NCI-H1048 (cell line): Measurements from ENCODE around the gene YAF2.
"Not testable (repeated sequence)": the region's sequence is repeated elsewhere in the genome, so short reads cannot be mapped to it uniquely, and the experiment has no call there.

Experiments
- DNase-seq: peaks from one replicate; lab custom pipeline; 2025; lab: John Stamatoyannopoulos, UW

The YAF2 gene

DNA sequence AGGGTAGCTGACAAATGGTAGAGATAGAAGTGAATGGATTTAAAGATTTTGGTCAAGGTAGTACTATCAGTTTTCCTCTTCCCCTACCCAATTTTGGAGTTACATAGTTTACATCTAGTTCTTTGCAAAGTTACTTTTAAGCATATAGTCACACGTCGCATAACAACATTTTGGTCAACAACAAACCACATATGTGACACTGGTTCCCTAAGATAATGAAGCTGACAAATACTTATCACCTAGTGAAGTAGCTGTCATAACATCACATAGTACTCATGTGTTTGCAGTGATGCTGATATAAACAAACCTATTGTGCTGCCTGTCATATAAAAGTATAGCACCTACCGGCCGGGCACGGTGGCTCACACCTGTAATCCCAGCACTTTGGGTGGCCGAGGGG is 45.4 kb downstream of the YAF2 start:
- DNase-seq, result no peak

DNA sequence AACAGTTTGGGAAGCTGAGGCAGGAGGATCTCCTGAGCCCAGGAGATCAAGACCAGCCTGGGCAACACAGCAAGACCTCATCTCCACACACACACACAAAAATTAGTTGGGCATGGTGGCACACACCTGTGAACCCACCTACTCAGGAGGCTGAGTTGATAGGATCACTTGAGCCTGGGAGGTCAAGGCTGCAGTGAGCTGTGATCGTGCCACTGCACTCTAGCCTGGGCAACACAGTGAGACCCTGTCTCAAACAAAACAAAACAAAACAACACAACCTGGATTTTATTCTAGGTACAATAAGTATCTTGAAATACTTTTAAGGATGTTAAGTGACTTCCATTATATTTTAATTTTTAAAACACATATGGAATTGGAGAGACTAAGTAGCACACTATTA is 45.8 kb downstream of the YAF2 start:
- no peak for DNase-seq

DNA sequence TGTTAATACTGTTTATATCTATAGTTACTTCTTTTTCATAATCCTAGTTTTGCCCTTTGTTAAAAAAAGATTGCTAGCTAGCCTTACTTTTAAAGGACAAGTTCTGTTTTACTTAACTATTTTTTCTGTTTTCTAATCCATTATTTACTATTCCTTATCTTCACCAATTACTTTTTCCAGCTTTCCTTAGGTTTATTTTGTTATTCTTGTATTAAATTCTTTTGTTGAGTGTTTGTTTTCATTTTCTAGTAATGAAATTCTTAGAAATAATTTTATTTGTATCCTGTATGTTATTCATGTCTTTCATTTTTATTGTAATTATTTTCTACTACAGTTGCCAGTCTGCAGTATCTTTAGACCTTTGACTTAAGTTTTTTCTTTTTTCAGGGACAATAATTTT is 47.7 kb downstream of the YAF2 start:
- no peak for DNase-seq

DNA sequence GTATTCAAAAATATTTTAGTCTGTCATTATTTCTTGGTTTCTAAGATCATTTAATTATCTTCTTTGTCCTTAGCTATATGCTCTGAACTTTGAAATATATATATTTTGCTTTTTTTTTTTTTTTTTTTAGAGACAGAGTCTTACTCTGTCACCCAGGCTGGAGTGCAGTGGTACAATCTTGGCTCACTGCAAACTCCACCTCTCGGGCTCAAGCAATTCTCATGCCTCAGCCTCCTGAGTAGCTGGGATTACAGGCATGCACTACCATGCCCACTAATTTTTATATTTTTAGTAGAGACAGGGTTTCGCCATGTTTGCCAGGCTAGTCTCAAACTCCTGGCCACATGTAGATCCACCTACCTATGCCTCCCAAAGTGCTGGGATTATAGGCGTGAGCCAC is 49.8 kb downstream of the YAF2 start:
- not testable (repeated sequence) for DNase-seq

DNA sequence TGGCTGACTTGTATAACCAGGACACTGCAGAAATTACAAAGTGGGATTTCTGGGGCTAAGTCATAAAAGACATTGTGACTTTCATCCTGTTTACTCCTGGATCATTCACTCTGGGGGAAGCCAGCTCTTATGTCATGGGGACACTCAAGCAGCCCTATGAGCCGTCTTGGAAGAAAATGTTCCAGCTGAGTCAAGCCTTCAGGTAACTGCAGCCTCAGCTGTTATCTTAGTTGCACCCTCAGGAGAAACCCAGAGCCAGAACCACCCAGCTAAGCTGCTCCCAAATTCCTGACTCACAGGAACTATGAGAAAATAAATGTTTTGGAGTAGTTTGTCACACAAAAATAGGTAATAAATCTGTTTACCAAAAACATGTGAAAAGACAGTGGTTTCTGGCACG is 50.2 kb downstream of the YAF2 start:
- DNase-seq, result no peak

GRCh38 chr12:42186793-42187192 is 51.3 kb downstream of the YAF2 start:
- no peak for DNase-seq

DNA sequence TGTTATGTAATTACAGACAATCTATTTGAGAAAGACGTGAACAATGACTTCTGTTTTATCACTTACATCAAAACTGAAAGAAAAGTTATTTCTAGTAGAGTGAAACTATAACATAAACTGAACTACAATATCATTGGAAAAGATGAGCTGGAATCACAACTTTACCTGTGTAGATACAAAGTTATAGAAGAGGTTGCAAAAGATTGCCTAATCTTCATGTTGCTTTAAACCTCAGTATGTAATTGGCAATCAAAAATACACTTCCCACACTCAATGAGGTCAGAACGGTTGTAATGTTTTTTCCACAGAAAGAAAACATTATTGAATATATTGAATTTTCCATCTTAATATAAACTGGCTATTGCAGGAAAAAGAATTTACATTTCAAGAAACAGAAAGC is 55.7 kb downstream of the YAF2 start:
- no peak for DNase-seq

DNA sequence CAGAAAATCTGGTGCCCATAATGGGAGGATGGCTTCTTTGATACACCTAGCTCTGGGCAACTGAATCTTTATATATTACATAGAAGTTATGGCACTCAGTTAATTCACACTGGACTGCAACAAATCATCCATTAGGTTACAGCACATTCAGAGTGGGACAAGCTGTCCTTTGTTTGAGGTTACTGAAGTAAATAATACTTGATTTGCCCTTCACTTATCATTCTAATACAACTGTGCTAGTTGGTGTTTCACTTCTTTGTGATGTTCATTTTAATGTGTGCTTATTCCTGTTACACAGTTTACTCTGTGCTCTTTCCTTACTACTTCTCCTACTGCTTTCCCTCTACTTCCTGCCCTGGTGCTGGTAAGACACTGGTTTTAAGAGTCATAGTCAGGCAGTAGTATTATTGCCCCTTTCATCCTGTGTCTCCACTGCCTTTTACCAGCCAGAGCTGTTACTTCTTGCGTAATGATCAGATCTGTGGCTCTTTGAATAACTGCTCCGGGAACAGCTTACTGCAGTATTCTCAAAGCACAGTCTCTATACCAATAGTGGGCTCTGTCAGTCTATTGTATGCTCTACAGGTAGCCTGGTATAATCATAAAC is 57.0 kb downstream of the YAF2 start:
- DNase-seq, result no peak

DNA sequence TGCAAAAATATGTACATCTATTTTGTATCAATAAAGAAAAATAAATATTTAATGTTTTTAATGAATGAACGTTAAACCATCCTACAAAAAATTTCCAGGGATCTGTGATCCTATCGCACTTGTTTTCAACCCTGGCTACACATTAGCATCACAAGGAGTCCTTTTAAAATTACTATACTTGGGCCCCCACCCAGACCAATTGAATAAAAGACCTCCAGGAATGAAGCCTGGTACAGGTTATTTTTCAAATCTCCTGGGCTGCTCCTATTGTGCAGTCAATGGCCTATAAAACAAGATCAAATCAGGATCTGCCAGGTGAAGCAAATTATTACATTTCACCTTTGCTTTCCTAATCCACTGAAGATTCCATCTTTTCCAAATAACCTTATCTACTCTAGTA is 59.9 kb downstream of the YAF2 start:
- DNase-seq, result no peak

- DNase-seq, result no peak
Measured at GRCh38 chr12:42174978-42175377, 63.1 kb downstream of the YAF2 start.

DNA sequence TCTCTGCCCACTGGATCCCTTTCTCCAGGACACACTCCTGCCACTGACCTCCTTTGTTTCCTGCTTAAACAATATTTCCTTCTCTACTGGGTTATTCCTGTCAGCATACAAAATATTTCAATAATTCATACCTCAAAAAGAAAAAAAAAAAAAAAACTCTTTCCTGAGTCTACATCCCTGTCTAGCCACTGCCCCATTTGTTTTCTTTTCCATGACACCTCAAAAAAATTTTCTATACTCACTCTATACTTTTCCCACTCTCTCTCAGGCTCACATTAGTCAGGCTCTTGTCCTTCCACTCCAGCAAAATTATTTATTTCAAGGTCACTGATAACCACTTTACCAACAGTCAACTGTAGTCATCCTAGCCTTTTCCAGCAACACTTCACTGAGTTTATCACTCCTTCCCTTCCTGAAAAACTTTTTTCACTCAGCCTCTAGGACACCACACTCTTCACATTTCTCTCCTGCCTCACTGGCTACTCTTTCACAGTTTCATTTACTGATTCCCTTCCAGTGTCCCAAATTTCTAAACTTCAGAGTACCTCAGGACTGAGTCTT is 64.0 kb downstream of the YAF2 start:
- no peak for DNase-seq

- no peak for DNase-seq
Measured at GRCh38 chr12:42172441-42173210, 65.4 kb downstream of the YAF2 start.

- DNase-seq, result no peak
Measured at GRCh38 chr12:42167711-42168110, 70.3 kb downstream of the YAF2 start.

- no peak for DNase-seq
Measured at GRCh38 chr12:42166501-42166900, 71.5 kb downstream of the YAF2 start.

GRCh38 chr12:42163913-42164312 is 74.1 kb downstream of the YAF2 start:
- DNase-seq, result no peak

DNA sequence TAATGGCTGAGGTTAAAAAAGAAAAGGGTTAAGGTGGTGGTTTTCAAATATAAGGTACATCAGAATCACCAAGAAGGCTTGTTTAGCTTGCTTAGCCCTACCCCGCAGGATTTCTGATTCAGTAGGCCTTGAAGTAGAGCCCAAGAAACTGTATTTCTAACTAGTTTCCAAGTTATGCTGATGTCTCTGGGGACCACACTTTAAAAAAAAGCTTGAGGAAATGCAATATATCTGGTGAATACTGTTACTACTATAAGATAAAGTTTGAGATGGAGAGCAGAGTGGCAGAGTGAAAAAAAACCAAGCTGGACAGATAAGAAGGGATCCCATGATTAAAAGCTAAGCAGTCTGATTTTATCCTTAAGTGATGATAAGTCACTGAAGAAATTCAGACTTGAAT is 75.1 kb downstream of the YAF2 start:
- no peak for DNase-seq

GRCh38 chr12:42162193-42162592 is 75.9 kb downstream of the YAF2 start:
- no peak for DNase-seq

- no peak for DNase-seq
Measured at GRCh38 chr12:42161529-42161928, 76.5 kb downstream of the YAF2 start.

DNA sequence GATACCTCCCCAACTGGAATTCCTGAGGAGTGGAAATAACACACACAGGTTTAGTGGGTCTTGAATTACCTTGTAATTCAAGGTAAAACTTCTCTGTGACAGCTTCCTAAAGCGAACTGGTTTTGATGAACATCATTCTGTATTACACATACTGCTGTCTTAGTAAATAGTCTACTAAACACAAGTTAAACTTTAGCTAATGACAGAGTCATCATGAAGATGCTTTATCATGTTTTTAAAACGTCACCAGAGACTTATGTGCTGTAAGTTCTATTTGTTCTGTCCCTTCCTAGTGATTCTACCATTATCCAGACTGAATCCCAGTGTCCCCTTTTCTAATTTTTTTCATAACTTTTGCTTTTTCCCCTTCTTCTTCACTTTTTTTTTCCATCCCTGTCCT is 81.8 kb downstream of the YAF2 start:
- no peak for DNase-seq

- DNase-seq, result no peak
Measured at GRCh38 chr12:42145552-42146215, 92.4 kb downstream of the YAF2 start.

DNA sequence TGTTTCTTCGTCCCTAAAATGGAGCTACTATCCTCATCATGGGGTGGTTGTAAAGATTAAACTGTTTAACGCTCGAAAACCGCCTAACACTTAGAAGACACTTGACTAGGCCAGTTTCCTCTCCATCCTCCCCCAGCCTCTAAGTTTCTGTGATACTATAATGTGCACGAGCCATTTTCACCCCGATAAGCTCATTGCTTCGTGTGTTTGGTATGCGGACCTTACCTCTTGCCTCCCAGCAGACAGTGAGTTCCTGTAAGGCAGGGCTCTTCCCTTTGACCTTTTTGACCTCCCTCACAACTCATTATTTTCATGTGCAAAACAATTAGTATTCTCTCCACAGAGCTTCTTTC is 92.9 kb downstream of the YAF2 start:
- no peak for DNase-seq

- DNase-seq, result peak; percentile 68
Measured at GRCh38 chr12:42144408-42145196, 93.4 kb downstream of the YAF2 start, which contains the start of gene GXYLT1. Gene GXYLT1, minus strand, starts transcription at chr12:42144874. Its CDS starts 228 bp downstream, at chr12:42144646.

DNA sequence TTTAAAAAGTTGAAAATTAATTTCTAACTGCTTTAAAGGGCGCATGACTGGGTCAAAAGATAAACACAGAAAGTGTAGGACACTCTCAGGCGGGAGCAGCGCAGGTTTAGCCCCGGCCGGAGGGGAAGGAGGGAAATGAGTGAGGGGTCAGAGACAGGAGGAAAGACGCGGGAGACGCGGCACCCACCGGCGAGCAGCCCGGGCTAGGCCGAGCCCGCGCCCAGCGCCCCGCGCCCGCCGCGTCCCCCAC is 94.0 kb downstream of the YAF2 start:
- no peak for DNase-seq
